ENCODE measurements around the gene ETNK2.

ETNK2 gene

DNA sequence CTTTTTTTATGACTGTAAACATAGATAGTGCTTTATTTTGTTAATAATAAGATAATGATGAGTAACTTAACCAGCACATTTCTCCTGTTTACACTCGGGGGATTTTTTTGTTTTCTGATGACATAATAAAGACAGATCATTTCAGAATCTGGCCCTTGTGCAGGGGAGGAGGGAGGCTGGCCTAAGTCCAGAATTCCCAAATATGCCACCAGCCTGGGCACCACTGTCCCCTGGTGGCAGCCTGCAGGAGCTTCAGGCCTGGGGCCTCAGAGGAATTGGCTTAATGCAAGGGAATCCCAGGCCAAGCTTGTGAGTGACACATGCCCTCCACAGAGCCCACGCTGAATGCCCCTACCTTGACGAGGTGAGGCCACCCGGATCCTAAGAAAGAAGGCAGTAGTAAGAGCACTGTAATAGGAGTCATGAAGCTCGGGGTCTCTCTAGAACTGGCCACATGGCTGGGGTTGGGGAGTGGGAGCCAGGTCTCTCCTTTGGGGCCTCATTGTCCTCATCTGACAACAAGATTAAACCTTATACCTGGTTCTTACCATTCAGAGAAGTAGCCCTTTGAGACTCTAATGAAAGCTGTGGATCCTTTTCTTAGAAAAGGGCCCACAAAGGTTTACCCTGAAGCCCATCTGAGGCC lies 24.1 kb downstream of the ETNK2 start:
- peak overlapping the region; percentile 63 for H3K27ac ChIP-seq (ENCODE audit: low read depth, low read length)
- no peak overlapping the region for H3K4me3 ChIP-seq (ENCODE audit: low read depth in 1 of 5, low read length in 5 of 5)
- no peak overlapping the region for H3K9ac ChIP-seq (ENCODE audit: low read length in 5 of 5)
- peaks cover 0 to 4% (median 0%) of the 10 kb centered on the region in 5 donors for H3K27me3 ChIP-seq (ENCODE audit: control insufficient read depth in 5 of 5, insufficient read depth in 4 of 5, low read length in 5 of 5)
- peaks cover 10 to 45% (median 24%) of the 10 kb centered on the region in 5 donors for H3K4me1 ChIP-seq (ENCODE audit: control insufficient read depth in 5 of 5, insufficient read depth in 5 of 5, low read length in 5 of 5)
- H3K9me3 ChIP-seq (ENCODE audit: control insufficient read depth in 5 of 5, low read length in 5 of 5): no peaks in the 10 kb centered on the region
- H3K36me3 ChIP-seq (ENCODE audit: control insufficient read depth in 5 of 5, insufficient read depth in 5 of 5, low read length in 5 of 5): peaks cover 0 to 41% (median 40%) of the 10 kb centered on the region in 5 donors

DNA sequence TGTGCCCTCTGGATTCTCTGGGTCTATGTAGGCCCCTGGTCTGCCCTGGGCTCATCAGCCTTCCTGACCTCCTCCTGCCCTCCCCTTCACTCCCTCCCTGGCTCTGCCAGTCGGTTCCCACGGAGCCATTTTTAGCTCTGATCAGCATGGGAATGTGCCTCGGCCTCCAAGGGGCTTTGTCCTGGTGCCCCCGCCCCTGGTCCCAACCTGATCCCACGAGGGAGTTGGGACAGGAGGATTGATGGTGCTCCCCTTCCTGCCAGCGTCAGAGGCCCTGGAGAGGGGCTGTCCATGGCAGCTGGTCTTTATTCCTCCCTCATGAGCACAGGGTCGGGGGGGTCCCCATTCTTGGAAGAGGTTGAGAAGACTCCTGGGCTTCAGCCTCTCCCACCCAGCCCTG lies 24.9 kb downstream of the ETNK2 start:
- H3K9ac ChIP-seq (ENCODE audit: low read length in 5 of 5): peak overlapping the region in 2 of 5 donors; percentile 19 to 31
- peak overlapping the region; percentile 63 for H3K27ac ChIP-seq (ENCODE audit: low read depth, low read length)
- peaks cover 10 to 45% (median 24%) of the 10 kb centered on the region in 5 donors for H3K4me1 ChIP-seq (ENCODE audit: control insufficient read depth in 5 of 5, insufficient read depth in 5 of 5, low read length in 5 of 5)
- H3K27me3 ChIP-seq (ENCODE audit: control insufficient read depth in 5 of 5, insufficient read depth in 4 of 5, low read length in 5 of 5): peaks cover 0 to 4% (median 0%) of the 10 kb centered on the region in 5 donors
- H3K9me3 ChIP-seq (ENCODE audit: control insufficient read depth in 5 of 5, low read length in 5 of 5): no peaks in the 10 kb centered on the region
- no peak overlapping the region for H3K4me3 ChIP-seq (ENCODE audit: low read depth in 1 of 5, low read length in 5 of 5)
- peaks cover 0 to 48% (median 47%) of the 10 kb centered on the region in 5 donors for H3K36me3 ChIP-seq (ENCODE audit: control insufficient read depth in 5 of 5, insufficient read depth in 5 of 5, low read length in 5 of 5)

DNA sequence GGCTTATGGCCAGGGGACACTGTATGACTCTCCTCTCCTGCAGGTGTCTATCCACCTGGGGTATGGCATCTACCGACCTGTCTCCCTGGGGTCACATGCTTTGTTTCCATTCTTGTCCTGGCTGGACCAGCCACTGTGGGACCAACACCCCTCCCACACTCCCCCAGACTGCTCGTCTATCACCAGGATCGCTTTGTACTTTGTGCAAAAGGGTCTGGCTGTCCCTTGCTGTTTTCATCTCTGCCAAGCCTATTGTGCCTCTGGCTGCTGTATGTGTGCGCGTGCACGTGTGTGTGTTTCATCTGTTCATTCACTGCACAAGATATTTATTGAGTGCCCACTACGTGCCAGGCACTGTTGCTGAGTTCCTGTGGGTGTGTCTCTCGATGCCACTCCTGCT lies 25.5 kb downstream of the ETNK2 start:
- no peak overlapping the region for H3K27ac ChIP-seq (ENCODE audit: low read depth, low read length)
- peak overlapping the region in 1 of 5 donors; percentile 19 for H3K9ac ChIP-seq (ENCODE audit: low read length in 5 of 5)
- no peak overlapping the region for H3K4me3 ChIP-seq (ENCODE audit: low read depth in 1 of 5, low read length in 5 of 5)
- peaks cover 8 to 42% (median 24%) of the 10 kb centered on the region in 5 donors for H3K4me1 ChIP-seq (ENCODE audit: control insufficient read depth in 5 of 5, insufficient read depth in 5 of 5, low read length in 5 of 5)
- peaks cover 0 to 4% (median 0%) of the 10 kb centered on the region in 5 donors for H3K27me3 ChIP-seq (ENCODE audit: control insufficient read depth in 5 of 5, insufficient read depth in 4 of 5, low read length in 5 of 5)
- peaks cover 0 to 54% (median 53%) of the 10 kb centered on the region in 5 donors for H3K36me3 ChIP-seq (ENCODE audit: control insufficient read depth in 5 of 5, insufficient read depth in 5 of 5, low read length in 5 of 5)
- H3K9me3 ChIP-seq (ENCODE audit: control insufficient read depth in 5 of 5, low read length in 5 of 5): no peaks in the 10 kb centered on the region

DNA sequence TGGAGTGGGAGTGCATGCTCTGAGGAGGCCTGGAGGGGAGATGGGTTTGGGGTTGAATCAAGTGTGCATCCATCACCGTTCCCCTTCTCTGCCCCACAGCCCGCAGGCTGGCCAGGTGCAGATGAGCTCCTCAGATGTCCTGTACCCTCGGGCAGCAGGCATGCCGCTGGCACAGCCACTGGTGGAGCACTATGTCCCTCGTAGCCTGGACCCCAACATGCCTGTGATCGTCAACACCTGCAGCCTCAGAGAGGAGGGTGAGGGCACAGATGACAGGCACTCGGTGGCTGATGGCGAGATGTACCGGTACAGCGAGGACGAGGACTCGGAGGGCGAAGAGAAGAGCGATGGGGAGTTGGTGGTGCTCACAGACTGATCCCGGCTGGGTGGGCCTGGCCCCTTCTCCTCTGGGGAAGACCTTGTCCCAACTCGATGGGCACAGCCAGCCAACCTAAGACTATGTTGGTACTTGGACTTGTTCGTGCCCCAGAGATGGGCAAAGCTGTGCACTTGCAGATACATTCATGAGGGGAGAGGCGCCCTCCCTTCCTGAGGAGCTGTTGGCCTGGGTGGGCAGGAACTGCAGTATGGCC lies 26.0 kb downstream of the ETNK2 start:
- H3K36me3 ChIP-seq (ENCODE audit: control insufficient read depth in 5 of 5, insufficient read depth in 5 of 5, low read length in 5 of 5): peaks cover 0 to 57% (median 53%) of the 10 kb centered on the region in 5 donors
- H3K27me3 ChIP-seq (ENCODE audit: control insufficient read depth in 5 of 5, insufficient read depth in 4 of 5, low read length in 5 of 5): peaks cover 0 to 1% (median 0%) of the 10 kb centered on the region in 5 donors
- H3K27ac ChIP-seq (ENCODE audit: low read depth, low read length): no peak overlapping the region
- H3K4me3 ChIP-seq (ENCODE audit: low read depth in 1 of 5, low read length in 5 of 5): no peak overlapping the region
- no peak overlapping the region for H3K9ac ChIP-seq (ENCODE audit: low read length in 5 of 5)
- H3K4me1 ChIP-seq (ENCODE audit: control insufficient read depth in 5 of 5, insufficient read depth in 5 of 5, low read length in 5 of 5): peaks cover 8 to 38% (median 24%) of the 10 kb centered on the region in 5 donors
- H3K9me3 ChIP-seq (ENCODE audit: control insufficient read depth in 5 of 5, low read length in 5 of 5): no peaks in the 10 kb centered on the region

GRCh38 chr1:204124639-204125038 lies 27.2 kb downstream of the ETNK2 start:
- no peaks in the 10 kb centered on the region for H3K27me3 ChIP-seq (ENCODE audit: control insufficient read depth in 5 of 5, insufficient read depth in 4 of 5, low read length in 5 of 5)
- H3K27ac ChIP-seq (ENCODE audit: low read depth, low read length): no peak overlapping the region
- H3K4me1 ChIP-seq (ENCODE audit: control insufficient read depth in 5 of 5, insufficient read depth in 5 of 5, low read length in 5 of 5): peaks cover 8 to 32% (median 21%) of the 10 kb centered on the region in 5 donors
- no peaks in the 10 kb centered on the region for H3K9me3 ChIP-seq (ENCODE audit: control insufficient read depth in 5 of 5, low read length in 5 of 5)
- H3K36me3 ChIP-seq (ENCODE audit: control insufficient read depth in 5 of 5, insufficient read depth in 5 of 5, low read length in 5 of 5): peaks cover 0 to 69% (median 61%) of the 10 kb centered on the region in 5 donors
- no peak overlapping the region for H3K9ac ChIP-seq (ENCODE audit: low read length in 5 of 5)
- H3K4me3 ChIP-seq (ENCODE audit: low read depth in 1 of 5, low read length in 5 of 5): no peak overlapping the region

DNA sequence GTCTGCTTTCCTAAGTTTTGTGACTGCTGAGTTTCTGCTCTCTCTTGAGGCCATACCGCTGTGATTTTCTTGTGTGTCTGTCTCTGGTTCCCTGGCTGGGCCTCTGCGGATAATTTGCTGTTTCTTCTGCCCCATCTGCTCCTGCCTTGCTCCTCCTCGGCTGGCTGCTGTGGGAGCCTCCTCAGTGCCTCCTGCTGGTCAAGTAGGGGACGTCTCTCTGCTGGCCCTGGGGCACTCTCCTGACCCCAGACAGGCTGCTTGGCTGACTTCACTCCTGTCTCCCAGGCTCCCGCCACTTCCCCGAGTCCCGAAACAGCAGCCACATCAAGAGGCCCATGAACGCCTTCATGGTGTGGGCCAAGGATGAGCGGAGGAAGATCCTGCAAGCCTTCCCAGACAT lies 28.5 kb downstream of the ETNK2 start:
- H3K27ac ChIP-seq (ENCODE audit: low read depth, low read length): no peak overlapping the region
- no peak overlapping the region for H3K4me3 ChIP-seq (ENCODE audit: low read depth in 1 of 5, low read length in 5 of 5)
- H3K9me3 ChIP-seq (ENCODE audit: control insufficient read depth in 5 of 5, low read length in 5 of 5): no peaks in the 10 kb centered on the region
- H3K4me1 ChIP-seq (ENCODE audit: control insufficient read depth in 5 of 5, insufficient read depth in 5 of 5, low read length in 5 of 5): peaks cover 6 to 20% (median 11%) of the 10 kb centered on the region in 5 donors
- no peaks in the 10 kb centered on the region for H3K27me3 ChIP-seq (ENCODE audit: control insufficient read depth in 5 of 5, insufficient read depth in 4 of 5, low read length in 5 of 5)
- H3K36me3 ChIP-seq (ENCODE audit: control insufficient read depth in 5 of 5, insufficient read depth in 5 of 5, low read length in 5 of 5): peaks cover 0 to 81% (median 72%) of the 10 kb centered on the region in 5 donors
- no peak overlapping the region for H3K9ac ChIP-seq (ENCODE audit: low read length in 5 of 5)

- H3K27ac ChIP-seq (ENCODE audit: low read depth, low read length): no peak overlapping the region
- no peaks in the 10 kb centered on the region for H3K9me3 ChIP-seq (ENCODE audit: control insufficient read depth in 5 of 5, low read length in 5 of 5)
- H3K36me3 ChIP-seq (ENCODE audit: control insufficient read depth in 5 of 5, insufficient read depth in 5 of 5, low read length in 5 of 5): peaks cover 0 to 89% (median 84%) of the 10 kb centered on the region in 5 donors
- H3K4me1 ChIP-seq (ENCODE audit: control insufficient read depth in 5 of 5, insufficient read depth in 5 of 5, low read length in 5 of 5): peaks cover 1 to 13% (median 7%) of the 10 kb centered on the region in 5 donors
- H3K4me3 ChIP-seq (ENCODE audit: low read depth in 1 of 5, low read length in 5 of 5): no peak overlapping the region
- H3K9ac ChIP-seq (ENCODE audit: low read length in 5 of 5): no peak overlapping the region
- H3K27me3 ChIP-seq (ENCODE audit: control insufficient read depth in 5 of 5, insufficient read depth in 4 of 5, low read length in 5 of 5): no peaks in the 10 kb centered on the region
Observed at GRCh38 chr1:204121840-204122555, 29.8 kb downstream of the ETNK2 start.

DNA sequence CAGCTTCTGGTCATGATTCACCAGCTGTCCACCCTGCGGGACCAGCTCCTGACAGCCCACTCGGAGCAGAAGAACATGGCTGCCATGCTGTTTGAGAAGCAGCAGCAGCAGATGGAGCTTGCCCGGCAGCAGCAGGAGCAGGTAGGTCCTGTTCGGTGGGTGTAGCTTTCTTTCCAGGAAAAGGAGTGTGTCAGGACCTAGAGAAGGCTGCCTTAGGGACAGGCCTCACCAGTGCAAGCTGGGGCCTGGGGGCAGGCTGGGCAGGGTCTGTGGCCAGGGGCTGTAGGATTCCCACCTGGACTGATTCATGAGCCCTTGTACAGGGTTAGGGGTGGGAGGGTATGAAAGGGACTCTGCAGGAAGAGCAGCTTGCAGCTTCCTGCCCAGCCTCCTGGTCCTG lies 35.3 kb downstream of the ETNK2 start:
- Histone ChIP-seq H3K9ac (ENCODE audit: low read length in 5 of 5) (no peak overlapping the region), H3K4me1 (ENCODE audit: control insufficient read depth in 5 of 5, insufficient read depth in 5 of 5, low read length in 5 of 5) (peaks cover 2 to 20% (median 7%) of the 10 kb centered on the region in 5 donors), H3K27me3 (ENCODE audit: control insufficient read depth in 5 of 5, insufficient read depth in 4 of 5, low read length in 5 of 5) (no peaks in the 10 kb centered on the region), H3K4me3 (ENCODE audit: low read depth in 1 of 5, low read length in 5 of 5) (no peak overlapping the region), H3K9me3 (ENCODE audit: control insufficient read depth in 5 of 5, low read length in 5 of 5) (no peaks in the 10 kb centered on the region), H3K36me3 (ENCODE audit: control insufficient read depth in 5 of 5, insufficient read depth in 5 of 5, low read length in 5 of 5) (peaks cover 0 to 53% (median 49%) of the 10 kb centered on the region in 5 donors), H3K27ac (ENCODE audit: low read depth, low read length) (no peak overlapping the region)

- H3K27me3 ChIP-seq (ENCODE audit: control insufficient read depth in 5 of 5, insufficient read depth in 4 of 5, low read length in 5 of 5): no peaks in the 10 kb centered on the region
- H3K4me3 ChIP-seq (ENCODE audit: low read depth in 1 of 5, low read length in 5 of 5): no peak overlapping the region
- H3K9me3 ChIP-seq (ENCODE audit: control insufficient read depth in 5 of 5, low read length in 5 of 5): no peaks in the 10 kb centered on the region
- peaks cover 4 to 26% (median 7%) of the 10 kb centered on the region in 5 donors for H3K4me1 ChIP-seq (ENCODE audit: control insufficient read depth in 5 of 5, insufficient read depth in 5 of 5, low read length in 5 of 5)
- no peak overlapping the region for H3K27ac ChIP-seq (ENCODE audit: low read depth, low read length)
- no peak overlapping the region for H3K9ac ChIP-seq (ENCODE audit: low read length in 5 of 5)
- peaks cover 0 to 43% (median 38%) of the 10 kb centered on the region in 5 donors for H3K36me3 ChIP-seq (ENCODE audit: control insufficient read depth in 5 of 5, insufficient read depth in 5 of 5, low read length in 5 of 5)
Observed at GRCh38 chr1:204115116-204115515, 36.7 kb downstream of the ETNK2 start.

- Histone ChIP-seq H3K9me3 (ENCODE audit: control insufficient read depth in 5 of 5, low read length in 5 of 5) (no peaks in the 10 kb centered on the region), H3K27me3 (ENCODE audit: control insufficient read depth in 5 of 5, insufficient read depth in 4 of 5, low read length in 5 of 5) (no peaks in the 10 kb centered on the region), H3K36me3 (ENCODE audit: control insufficient read depth in 5 of 5, insufficient read depth in 5 of 5, low read length in 5 of 5) (peaks cover 0 to 40% (median 32%) of the 10 kb centered on the region in 5 donors), H3K27ac (ENCODE audit: low read depth, low read length) (no peak overlapping the region), H3K9ac (ENCODE audit: low read length in 5 of 5) (no peak overlapping the region), H3K4me3 (ENCODE audit: low read depth in 1 of 5, low read length in 5 of 5) (no peak overlapping the region), H3K4me1 (ENCODE audit: control insufficient read depth in 5 of 5, insufficient read depth in 5 of 5, low read length in 5 of 5) (peaks cover 4 to 26% (median 7%) of the 10 kb centered on the region in 5 donors)
Observed at GRCh38 chr1:204114606-204115005, 37.2 kb downstream of the ETNK2 start.
